HepG2 (cell line): ENCODE measurements around the gene LRRC70.

Experiments
- CEBPB ChIP-seq: IDR thresholded peaks from 2 replicates; pipeline ENCODE4 v1.6.1; 2011; ENCODE audit warnings: low read depth, low read length, improper control_type of control experiment, borderline replicate concordance
- CTCF ChIP-seq: sonication (generic); formaldehyde crosslinking; IDR thresholded peaks from 2 replicates; pipeline ENCODE4 v1.5.0; 2020; ENCODE audit warnings: mild to moderate bottlenecking, missing genetic modification reagents, moderate library complexity
- EZH2 ChIP-seq: conservative IDR thresholded peaks from 2 replicates; pipeline ENCODE4 v1.6.1; 2012; ENCODE audit warnings: mild to moderate bottlenecking, low read depth, low read length, moderate library complexity
- FOXA1 ChIP-seq, 2 experiments: fragments of 450-650 bp in 1 of 2; sonication (generic) in 1 of 2; formaldehyde crosslinking in 1 of 2; IDR thresholded peaks; 2 replicates each; pipeline versions ENCODE4 v1.4.0 to v1.6.1; 2016 to 2020; ENCODE audit warnings: missing genetic modification reagents in 1 of 2
- HDAC1 ChIP-seq: sonication (generic); formaldehyde crosslinking; IDR thresholded peaks from 2 replicates; pipeline ENCODE4 v1.5.1; 2020; ENCODE audit warnings: mild to moderate bottlenecking, missing genetic modification reagents
- HNF4A ChIP-seq: sonication (generic); formaldehyde crosslinking; IDR thresholded peaks from 2 replicates; pipeline ENCODE4 v1.4.0; 2020; ENCODE audit warnings: missing genetic modification reagents
- HOXA7 ChIP-seq: sonication (generic); formaldehyde crosslinking; IDR thresholded peaks from 2 replicates; pipeline ENCODE4 v1.8.1; 2022; ENCODE audit warnings: mild to moderate bottlenecking, missing genetic modification reagents, moderate library complexity
- KDM1A ChIP-seq: IDR thresholded peaks from 2 replicates; pipeline ENCODE4 v1.6.1; 2016; ENCODE audit warnings: missing compliant biosample characterization
- MEIS1 ChIP-seq: sonication (generic); formaldehyde crosslinking; IDR thresholded peaks from 2 replicates; pipeline ENCODE4 v1.9.0; 2021; ENCODE audit warnings: mild to moderate bottlenecking, missing genetic modification reagents, moderate library complexity, borderline replicate concordance
- RAD21 ChIP-seq: fragments of 450-650 bp; formaldehyde crosslinking; IDR thresholded peaks from 2 replicates; pipeline ENCODE4 v1.5.0; 2020; ENCODE audit warnings: mild to moderate bottlenecking
- TAF1 ChIP-seq: sonication (generic); formaldehyde crosslinking; IDR thresholded peaks from 2 replicates; pipeline ENCODE4 v1.4.0; 2020; ENCODE audit warnings: missing genetic modification reagents
- TCF7L2 ChIP-seq: IDR thresholded peaks from 2 replicates; pipeline ENCODE4 v1.6.1; 2011; ENCODE audit warnings: mild to moderate bottlenecking, low read depth, low read length, moderate library complexity
- TOE1 ChIP-seq: sonication (generic); formaldehyde crosslinking; IDR thresholded peaks from 2 replicates; pipeline ENCODE4 v1.4.0; 2020; ENCODE audit warnings: mild to moderate bottlenecking, missing genetic modification reagents
- ZNF143 ChIP-seq: sonication (generic); formaldehyde crosslinking; IDR thresholded peaks from 2 replicates; pipeline ENCODE4 v1.4.0; 2020; ENCODE audit warnings: missing genetic modification reagents

DNA sequence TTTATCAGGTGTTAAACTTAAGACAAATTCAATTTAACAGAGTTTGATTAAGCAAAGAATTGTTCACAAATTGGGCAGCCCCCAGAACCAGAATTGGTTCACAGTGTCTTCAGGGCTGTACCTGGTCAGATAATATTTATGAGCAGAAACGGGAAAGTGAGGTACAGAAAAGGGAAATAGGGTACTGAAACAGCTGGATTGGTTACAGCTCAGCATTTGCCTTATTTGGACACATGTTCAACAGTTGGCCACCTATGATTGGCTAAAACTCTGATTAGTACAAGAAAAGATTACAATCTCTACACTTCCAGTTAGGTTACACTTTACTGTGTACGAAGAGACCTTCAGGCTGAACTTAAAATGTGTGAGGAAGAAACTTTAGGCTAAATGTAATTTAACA lies 18.7 kb downstream of the LRRC70 start:
- TF ChIP-seq RAD21 (CRISPR knock-in tag) (no peak), HDAC1 (no peak), CTCF (CRISPR knock-in tag) (no peak), HOXA7 (no peak), HNF4A (CRISPR knock-in tag) (no peak), EZH2 (no peak), TOE1 (CRISPR knock-in tag) (no peak), KDM1A (CRISPR knock-in tag) (no peak), FOXA1 (IDR thresholded peaks at IDR 0.05) (no peak), FOXA1 (CRISPR knock-in tag; IDR thresholded peaks at IDR 0.05) (no peak), TAF1 (CRISPR knock-in tag) (no peak), ZNF143 (no peak), MEIS1 (CRISPR knock-in tag) (no peak), CEBPB (no peak), TCF7L2 (no peak)
